Stimulated activated CD8-positive, alpha-beta memory T cell treated with anti-CD3 and anti-CD28 coated beads, Interleukin-15, amount 100 ng/mL, for 4 hours (primary cell): Measurements from ENCODE around the gene RNF227.
"Not testable (repeated sequence)": the region's sequence is repeated elsewhere in the genome, so short reads cannot be mapped to it uniquely, and the experiment has no call there.

Experiments used
- DNase-seq, 2 donors: peaks; one replicate each; pipeline ENCODE4 v3.0.0-alpha.2; 2020; ENCODE audit warnings: low read depth in 2 of 2

Gene RNF227

DNA sequence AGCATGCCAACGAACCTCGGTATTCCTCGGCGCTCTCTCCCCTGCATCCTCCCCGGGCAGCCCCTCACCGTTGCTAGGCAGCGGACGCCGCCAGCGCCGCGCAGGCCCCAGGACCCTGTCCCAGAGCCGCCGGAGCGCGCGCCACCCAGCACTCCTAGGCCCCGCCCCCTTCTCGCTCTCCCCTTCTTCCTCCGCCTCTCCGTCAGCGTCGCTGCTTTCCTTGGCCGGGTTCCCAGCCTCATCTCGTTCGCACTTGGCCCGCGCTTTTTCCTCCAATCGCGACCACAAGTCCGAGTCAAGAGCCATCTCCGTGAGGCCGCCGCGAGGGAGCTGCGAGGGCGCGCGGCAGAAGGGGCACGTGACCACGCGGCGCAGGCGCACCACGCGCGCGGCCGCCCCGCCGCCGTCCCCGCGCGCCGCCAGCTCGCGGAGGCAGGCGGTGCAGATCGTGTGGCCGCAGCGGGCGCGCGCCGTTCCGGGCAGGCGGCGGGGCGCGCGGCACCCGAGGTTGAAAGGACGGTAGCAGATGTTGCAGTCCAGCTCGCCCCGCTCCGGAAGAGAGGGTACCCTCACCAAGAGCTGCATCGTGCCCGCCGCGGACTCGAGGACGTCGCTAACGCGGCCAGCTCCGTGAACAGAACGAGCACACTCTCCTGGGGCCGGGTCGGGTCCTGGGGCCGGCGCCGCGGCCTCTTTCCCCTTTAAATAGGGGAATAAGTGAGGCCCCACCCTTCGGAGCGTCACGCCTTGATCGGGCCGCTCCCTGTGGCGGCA lies at the start of gene RNF227:
Gene RNF227, minus strand, starts transcription at position 679 of the 774 bp plus-strand sequence. Its CDS starts 94 bp downstream, at position 585.
- DNase-seq: peak; percentile 59 to 66

DNA sequence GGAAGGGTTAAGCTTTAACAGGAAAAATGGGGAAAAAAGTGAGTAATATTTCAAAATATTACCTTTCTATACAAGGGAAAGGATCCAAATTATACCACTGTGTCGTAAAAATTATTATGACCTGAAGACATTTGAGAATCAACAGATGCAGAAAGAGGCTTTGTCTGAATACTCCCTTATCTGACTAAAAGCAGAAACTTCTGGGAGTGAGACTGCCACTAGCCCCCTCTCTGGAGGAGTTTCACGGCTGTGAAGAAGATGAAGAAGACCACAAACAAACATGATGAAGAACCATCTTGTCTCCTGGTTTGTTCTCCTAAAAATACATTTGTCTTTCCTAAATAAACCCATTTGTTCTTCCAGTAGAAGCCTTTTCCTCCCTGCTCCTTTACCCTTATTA lies 45.3 kb upstream of the RNF227 start:
- DNase-seq: no peak

DNA sequence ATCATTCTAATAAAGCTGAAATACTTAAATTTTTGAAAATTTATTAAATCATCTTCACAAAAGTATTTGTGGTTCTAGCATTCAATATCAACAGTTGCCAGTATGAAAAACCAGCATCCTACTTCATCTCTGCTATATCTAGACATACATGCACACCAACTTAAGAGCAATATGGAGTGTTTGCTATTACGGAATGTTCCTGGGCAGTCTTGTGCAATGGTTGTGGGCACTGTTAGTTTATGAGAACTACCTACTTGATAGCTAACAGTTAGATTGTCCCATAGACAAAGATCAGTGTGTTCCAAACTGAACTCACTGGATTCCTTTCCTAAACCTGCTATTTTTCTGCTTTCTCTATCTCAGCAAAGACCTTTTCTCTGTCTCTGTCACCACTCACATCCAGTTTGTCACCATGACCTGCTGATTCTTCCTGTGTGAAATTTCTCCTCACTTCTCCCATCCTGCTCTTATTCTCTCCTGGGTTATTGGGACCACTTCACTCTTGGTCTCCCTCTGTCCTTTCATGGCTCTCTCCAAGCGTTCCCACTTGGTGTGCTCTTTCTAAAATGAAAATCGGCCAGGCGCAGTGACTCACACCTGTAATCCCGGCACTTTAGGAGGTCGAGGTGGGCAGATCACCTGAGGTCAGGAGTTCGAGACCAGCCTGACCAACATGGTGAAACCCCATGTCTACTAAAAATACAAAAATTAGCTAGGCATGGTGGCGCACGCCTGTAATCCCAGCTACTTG lies 43.6 kb upstream of the RNF227 start:
- DNase-seq: no peak

- no peak for DNase-seq
Measured at GRCh38 chr17:7956228-7956965, 40.3 kb upstream of the RNF227 start.

- DNase-seq: no peak
Measured at GRCh38 chr17:7955414-7956227, 39.5 kb upstream of the RNF227 start.

DNA sequence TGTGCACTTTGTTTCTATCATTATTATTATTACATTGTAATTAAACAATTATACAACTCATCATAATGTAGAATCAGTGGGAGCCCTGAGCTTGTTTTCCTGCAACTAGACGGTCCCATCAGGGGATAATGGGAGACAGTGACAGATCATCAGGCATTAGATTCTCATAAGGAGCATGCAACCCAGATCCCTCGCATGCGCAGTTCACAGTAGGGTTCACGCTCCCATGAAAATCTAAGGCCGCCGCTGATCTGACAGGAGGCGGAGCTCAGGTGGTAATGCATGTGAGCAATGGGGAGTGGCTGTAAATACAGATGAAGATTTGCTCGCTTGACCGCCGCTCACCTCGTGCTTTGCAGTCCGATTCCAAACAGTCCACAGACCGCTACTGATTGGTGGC lies 37.2 kb upstream of the RNF227 start:
- DNase-seq: not testable (repeated sequence)

DNA sequence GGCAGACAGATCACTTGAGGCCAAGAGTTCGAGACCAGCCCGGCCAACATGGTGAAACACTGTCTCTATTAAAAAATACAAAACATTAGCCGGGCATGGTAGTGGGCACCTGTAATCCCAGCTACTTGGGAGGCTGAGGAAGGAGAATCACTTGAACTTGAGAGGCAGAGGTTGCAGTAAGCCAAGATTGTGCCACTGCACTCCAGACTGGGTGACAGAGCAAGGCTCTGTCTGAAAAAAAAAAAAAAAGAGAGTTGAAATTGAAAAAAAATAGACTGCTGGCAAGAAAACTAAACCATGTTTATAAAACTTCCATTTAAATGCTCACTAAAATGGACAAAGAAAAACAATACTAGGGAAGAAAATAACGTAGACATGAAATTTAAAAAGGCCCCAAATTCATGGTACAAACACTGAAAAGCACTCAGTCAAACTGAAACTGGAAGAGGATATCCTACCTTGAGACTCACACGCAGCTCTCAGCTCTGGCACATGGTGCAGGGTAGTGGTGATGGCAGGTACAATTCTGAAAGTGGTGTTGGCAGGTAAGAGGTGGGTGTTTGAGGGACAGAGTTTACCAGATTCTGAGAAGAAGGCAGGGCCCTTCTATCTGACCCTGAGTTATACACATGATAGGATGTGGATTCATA lies 35.2 kb upstream of the RNF227 start:
- DNase-seq: no peak

GRCh38 chr17:7950578-7950977 lies 34.5 kb upstream of the RNF227 start:
- DNase-seq: no peak

- DNase-seq: no peak
Measured at GRCh38 chr17:7947651-7948050, 31.6 kb upstream of the RNF227 start.

DNA sequence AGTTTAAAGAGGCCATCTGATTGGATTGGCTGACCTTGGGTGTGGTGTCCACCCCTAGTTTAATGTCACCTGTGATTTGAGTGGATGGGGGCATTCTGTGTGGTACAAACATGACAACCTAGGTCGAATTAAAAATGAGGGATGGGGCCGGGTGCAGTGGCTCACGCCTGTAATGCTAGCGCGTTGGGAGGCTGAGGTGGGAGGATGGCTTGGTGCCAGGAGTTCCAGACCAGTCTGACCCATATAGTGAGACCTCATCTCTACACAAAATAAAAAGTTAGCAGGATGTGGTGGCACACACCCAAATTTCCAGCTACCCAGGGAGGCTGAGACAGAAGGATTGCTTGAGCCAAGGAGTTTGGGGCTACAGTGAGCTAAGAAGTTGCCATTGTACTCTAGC lies 30.4 kb upstream of the RNF227 start:
- DNase-seq: no peak

GRCh38 chr17:7945651-7946050 lies 29.6 kb upstream of the RNF227 start:
- DNase-seq: no peak

DNA sequence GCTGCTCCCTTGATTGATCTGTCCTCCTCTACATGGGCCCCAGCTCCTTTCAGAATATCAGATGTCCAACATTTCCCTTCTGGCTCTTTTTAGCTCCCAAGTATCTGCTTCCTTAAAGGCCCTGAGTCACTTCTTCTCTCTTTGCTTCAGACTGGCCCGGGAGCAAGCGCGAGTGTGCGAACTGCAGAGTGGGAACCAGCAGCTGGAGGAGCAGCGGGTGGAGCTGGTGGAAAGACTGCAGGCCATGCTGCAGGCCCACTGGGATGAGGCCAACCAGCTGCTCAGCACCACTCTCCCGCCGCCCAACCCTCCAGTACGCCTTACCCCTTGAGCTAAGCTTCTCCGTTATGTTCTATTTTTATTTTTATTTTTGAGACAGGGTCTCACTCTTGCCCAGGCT lies 28.2 kb upstream of the RNF227 start:
- DNase-seq: no peak

DNA sequence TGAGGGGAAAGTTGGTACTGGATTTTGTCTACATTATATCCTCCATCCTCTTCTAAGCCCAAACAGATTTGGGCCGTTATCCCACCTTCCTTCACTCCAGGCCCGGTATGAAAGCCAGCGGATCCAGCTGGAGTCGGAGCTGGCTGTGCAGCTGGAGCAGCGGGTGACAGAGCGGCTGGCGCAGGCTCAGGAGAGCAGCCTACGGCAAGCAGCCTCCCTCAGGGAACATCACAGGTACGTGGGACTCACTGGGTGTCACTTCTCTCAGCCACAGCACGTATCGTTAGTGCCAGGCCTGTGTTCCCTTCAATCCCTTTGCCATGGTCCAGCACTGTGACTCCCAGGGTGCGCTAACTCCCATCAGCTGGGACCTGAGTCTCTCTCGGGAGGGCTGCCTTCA lies 27.2 kb upstream of the RNF227 start:
- DNase-seq: no peak

GRCh38 chr17:7940743-7941142 lies 24.7 kb upstream of the RNF227 start:
- DNase-seq: no peak

- DNase-seq: no peak
Measured at GRCh38 chr17:7940034-7940433, 23.9 kb upstream of the RNF227 start.

DNA sequence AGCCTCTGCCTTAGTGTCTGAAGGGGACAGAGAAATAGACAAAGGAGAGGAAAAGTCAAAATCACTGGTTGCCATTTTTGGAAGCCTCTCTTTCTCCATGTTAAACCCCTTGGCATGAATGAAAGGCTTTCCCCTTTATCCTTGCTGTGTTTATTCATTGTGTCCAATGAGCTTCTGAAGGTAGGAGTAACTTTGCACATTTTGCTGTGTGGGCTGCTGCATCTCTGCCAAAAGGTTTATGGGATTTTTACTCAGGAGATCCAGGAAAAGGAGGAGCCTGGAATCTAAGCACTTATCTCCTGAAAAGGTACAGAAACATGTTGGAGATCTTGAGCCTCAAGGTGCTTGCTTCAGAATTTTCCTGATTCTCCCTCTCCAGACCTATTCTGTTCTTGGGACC lies 19.8 kb upstream of the RNF227 start:
- DNase-seq: no peak

GRCh38 chr17:7932949-7933348 lies 16.9 kb upstream of the RNF227 start:
- DNase-seq: no peak

DNA sequence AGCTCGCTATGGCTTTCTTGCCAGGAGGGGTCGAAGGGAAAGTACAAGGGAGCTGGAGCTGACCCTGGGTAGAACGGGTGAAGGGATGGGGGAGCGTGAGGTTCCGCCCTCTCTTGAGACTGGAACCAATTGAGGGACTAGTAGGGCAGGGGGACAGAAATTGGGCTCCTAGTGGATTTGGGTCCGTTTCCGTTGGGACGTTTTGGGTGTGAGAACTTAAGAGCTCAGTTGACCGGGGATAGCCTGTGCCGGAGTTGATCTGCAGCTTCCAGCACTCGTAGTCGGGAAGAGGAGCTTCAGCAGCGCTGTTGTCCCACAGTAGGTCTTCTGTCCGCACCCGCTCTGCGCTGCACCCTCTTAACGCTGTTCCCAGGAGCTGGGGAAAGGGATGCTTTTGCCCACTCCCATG lies 16.4 kb upstream of the RNF227 start:
- DNase-seq: no peak

DNA sequence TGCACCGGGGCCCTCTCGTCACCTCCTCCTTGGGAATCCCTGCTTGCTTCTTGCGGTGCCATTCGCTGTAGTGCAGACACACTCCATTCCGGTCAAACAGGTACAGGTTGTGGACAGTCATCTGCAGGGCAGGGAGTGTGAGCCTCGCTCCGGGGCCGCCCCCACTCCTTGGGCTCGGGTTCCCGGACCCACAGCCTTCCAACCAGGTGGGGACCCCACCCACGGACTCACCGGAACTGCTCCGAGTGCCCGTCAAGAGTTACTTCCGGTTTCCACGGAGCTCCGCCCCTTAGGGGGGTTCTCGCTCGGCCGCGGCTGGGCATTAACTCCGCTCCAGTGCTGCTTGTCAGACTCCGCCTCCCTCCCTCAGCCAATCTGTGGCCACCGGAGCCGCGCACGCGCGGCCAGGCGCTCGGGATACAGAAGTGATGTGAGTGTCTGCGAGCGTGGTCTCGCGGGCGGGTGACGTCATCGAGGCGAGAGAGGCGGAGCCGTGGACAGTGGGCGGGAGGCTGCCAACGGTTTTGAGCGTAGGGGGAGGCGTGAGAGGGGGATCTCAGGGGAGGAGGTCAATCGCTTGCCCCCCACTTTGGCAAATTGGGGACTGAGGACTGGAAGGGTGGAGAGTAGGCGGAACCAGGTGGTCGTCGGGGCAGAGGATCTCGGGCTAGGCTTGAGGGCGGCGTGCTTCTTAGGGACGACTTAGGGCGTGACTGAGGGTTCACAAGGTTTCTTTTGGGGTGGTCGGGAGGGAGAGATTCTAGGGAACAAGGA lies 15.8 kb upstream of the RNF227 start, which contains the start of the genes CNTROB and TRAPPC1:
Gene CNTROB, plus strand, starts transcription at position 498 of the 774 bp plus-strand sequence. CDS start 874 bp downstream, outside the sequence.
Gene TRAPPC1, minus strand, starts transcription at position 238 of the 774 bp plus-strand sequence. Its CDS starts 117 bp downstream, at position 121.
- peak; percentile 99 for DNase-seq
